ENCODE measurements around the gene RNLS.
"Not testable (repeated sequence)": the region's sequence is repeated elsewhere in the genome, so short reads cannot be mapped to it uniquely, and the experiment has no call there.

The RNLS gene

DNA sequence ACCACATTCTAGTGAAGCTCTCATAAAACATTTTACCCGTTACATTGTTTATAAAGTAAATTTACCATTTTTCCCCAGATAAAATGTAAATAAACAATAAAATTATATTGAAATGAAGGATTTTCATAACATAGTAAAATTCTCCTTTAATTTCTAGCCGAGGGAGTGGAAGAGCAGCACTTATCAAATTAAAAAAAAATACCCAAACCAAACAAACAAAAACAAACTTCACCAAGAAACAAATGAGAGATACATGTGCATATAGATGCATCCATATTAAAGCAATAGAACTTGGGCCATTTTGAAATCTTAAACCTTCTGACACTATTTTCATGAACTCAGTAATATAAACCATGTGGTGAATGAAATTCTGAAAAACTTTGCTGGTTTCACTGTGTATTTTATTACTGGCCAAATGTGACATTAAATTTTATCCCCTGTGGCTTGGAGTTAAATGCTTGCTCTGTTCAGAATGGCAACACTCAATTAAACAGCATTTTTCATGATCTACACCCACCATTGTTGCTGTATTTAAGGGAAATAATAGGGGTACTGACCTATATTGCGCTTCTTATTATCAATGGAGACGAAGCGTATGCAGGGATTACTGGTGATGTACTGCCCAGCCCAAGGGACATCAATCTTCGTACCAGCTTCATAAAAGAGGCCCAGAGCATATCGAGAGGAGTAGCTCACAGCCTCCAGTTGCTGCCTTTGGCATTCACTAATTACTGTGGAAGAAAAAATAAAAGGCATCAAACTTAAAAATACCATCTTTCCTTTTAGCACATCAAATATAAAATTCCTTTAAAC lies 220.9 kb downstream of the RNLS start:
- in situ Hi-C loops (cut with HindIII; ENCODE audit: low sequenced_read_pairs): no loop called here

DNA sequence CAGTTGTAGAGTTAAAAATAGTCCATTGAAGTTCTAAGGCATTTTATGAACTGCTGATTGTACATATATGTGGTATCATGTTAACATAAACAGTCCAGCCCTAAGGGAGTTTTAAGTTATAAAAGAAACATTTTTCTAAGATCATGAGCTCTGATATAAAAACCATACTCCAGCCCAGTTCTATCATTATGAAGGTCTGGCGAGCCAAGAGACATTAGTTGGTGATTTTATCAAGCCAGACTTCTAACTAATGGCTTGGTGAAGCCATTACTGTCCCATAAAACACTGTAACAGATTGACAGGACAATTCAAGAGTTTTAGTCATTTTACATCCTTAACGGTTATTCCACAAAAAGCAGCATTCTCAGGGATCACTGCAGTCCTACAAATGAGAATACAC lies 221.6 kb downstream of the RNLS start:
- in situ Hi-C loops (cut with HindIII; ENCODE audit: low sequenced_read_pairs): no loop called here

DNA sequence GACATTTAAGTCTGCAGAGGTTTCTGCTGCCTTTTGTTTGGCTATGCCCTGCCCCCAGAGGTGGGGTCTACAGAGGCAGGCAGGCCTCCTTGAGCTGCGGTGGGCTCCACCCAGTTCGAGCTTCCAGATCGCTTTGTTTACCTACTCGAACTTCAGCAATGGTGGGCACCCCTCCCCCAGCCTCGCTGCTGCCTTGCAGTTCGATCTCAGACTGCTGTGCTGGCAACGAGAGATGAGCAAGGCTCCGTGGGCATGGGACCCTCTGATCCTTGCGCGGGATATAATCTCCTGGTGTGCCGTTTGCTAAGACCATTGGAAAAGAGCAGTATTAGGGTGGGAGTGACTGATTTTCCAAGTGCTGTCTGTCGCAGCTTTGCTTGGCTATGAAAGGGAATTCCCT lies 227.4 kb downstream of the RNLS start:
- in situ Hi-C loops (cut with HindIII; ENCODE audit: low sequenced_read_pairs): not testable (repeated sequence)

DNA sequence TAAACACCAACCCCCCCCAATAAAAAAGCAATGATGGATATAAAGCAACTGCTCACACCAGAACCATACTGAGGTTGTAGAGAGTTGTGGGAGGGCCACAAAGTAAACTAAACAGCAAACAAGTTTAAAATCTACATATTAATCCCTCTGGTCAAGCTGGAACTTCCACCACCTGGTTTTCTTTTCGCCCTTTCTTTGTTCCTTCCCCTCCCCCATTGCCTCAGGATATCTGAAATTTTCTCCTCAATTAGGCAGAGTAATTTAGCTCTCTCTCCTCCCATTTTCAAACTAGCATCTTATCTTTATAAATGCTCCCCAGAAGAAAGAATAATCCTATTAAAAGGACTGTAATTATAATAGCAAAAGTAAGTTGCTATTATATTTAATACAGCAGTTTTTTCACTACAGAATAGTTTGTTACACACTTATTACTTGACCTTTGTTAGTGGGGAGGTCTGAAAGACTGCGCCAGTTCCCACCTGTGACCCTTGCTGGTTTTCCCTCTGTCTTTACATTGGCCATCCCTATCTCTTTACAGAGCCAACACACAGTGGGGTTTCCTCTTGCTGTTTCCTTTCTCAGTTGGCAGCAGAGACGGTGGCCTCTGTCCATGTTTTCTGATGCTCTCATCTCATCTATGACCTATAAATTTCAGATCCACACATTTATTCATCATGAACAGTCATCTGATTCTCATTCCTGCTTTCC lies 235.4 kb downstream of the RNLS start:
- in situ Hi-C loops (cut with HindIII; ENCODE audit: low sequenced_read_pairs): no loop called here

DNA sequence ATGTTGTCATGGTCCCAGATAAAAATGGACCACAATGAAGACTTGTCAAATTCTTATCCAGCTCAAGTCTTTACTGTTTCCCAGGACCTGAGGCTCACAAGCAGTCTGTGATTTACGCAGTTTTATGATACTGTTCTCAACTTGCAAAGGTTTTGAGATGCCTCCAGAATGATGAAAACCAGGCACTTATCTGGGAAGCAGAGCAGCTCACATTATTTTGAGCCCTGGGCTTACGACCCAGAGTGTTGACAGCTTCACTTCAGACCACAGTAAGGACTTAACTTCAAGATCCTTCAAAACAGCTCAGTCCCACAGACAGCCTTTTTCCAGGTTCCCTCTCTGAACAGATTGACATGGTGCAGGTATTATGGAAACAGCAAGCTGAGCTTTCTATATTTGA lies 236.1 kb downstream of the RNLS start:
- in situ Hi-C loops (cut with HindIII; ENCODE audit: low sequenced_read_pairs): no loop called here

DNA sequence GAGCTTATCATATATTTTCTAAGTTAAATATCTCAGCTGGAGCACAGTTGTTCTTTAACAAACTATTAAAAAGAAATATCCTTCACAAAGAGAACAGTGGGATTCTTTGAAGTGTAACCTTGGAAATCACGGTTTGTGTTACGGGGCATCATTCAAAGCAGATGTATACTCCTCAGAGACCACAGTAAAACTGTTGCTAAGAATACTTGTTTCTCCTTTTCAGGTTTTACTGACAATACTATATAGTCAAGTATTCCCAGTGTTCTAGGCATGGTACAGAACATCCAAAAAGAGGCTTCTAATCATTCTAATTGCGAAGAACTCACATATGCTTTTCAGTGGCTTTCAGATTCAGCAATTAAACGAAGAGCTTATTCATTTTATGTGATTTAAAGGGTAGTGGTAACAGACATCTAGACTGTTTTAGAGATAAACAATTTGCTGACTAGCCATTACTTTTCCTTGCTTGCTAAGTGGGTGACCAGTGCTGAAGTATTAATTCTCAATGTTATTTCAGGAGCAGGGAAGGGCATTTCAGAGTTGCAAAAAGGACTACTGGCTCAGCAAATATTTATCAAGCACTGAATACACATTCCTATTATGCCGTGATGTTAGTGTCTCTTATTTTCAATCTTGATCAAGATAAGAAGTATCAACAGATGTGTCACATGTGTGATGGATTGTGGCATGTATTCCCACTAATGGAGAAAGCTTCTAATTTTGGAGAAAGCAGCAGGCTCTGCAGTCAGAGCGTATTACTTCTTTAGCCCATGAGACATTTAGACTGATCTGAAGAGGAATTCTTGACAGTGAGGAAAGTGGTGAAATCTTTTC lies 236.8 kb downstream of the RNLS start:
- in situ Hi-C loops (cut with HindIII; ENCODE audit: low sequenced_read_pairs): no loop called here

DNA sequence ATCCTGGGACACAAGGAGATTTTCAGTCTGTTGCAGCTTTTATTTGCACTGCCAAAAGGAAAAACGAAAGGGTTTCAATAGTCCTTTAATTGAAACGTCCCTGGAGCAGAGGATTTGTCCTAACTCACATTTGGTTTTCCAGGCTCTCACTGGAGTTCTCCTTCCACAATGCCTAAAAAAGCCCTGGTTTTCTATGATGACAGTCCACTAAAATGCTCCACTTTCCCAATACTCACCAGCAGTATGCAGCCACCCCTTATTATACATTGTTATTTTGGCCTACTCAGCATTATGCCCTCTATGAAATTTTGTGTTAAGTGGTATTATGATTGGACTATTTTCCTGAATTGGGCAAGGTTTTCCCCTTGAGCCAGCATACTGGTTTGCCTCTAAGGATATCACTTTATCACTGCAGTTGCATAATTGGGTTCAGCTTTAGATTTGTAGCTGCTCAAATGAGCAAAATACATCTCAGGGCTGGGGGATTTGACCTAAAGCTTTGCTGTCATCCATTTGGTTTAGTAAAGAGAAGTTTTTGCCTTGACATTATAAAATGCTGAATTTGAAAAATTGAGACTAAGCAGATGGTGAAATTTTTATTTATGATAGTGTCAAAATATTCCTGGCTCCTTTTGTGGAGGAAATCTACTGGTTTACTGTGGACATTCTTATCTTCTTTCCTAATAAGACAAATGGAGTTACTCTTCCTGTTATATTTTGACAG lies 239.2 kb downstream of the RNLS start:
- in situ Hi-C loops (cut with HindIII; ENCODE audit: low sequenced_read_pairs): no loop called here

DNA sequence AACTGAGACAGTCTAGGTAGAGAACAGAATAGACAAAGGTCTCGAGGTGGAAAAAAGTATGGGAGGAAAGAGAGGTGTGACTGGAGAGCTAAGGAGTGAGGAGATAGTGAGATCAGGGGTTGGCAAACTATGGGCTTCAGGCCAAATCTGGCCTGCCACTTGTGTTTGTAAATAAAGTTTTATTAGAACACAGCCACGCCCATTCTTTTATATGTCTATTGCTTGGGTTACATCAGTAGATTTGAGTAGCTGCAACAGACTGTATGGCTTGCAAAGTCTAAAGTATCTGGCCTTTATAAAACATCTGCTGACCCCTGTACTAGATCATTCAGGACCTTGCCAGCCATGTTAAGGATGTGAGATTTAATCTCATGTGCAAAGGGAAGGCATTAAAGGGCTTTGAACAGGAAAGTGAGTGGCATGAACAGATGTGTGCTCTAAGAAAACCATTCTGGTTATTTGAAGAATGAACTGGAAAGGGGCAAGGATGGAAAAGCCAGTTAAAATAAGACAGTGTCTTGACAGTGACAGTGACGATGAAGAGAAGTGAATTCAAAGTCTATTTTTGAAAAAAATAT lies 240.3 kb downstream of the RNLS start:
- in situ Hi-C loops (cut with HindIII; ENCODE audit: low sequenced_read_pairs): no loop called here

DNA sequence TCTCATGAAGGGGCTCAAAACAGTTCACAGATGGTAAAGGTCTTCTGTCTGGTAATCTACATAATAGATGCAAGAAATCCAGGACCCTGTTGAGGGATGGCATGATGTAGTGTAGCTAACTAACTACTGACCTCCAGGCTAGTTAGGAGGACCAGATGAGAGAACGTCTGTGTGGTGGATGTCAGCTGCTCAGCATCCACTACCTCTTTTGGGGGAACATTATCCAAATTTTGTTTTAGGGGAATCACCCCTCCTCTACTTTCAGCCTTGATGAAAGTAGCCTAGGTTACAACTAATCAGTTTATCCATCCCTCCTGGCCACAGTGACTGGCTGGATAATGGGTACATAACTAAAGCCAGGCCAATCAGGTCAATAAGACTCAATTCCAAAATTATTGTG lies 246.0 kb downstream of the RNLS start:
- in situ Hi-C loops (cut with HindIII; ENCODE audit: low sequenced_read_pairs): no loop called here

DNA sequence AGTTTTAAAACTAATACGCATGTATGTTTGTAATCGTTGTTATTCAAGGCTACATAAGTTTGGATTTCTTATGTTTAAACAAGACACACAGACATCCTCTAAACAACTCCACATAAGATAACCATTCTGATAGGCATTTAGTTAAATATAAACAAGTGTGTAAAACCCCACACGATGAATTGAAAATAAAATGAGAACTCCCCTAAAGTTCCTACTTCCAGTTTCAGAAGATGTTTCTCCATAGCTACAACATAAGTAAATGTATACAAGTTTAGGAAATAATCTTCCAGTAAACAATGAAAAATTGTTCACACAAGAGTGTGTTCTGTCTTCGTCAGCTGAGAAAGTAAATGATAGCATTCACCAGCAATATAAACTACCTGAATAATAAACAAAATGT lies 246.8 kb downstream of the RNLS start:
- in situ Hi-C loops (cut with HindIII; ENCODE audit: low sequenced_read_pairs): no loop called here

DNA sequence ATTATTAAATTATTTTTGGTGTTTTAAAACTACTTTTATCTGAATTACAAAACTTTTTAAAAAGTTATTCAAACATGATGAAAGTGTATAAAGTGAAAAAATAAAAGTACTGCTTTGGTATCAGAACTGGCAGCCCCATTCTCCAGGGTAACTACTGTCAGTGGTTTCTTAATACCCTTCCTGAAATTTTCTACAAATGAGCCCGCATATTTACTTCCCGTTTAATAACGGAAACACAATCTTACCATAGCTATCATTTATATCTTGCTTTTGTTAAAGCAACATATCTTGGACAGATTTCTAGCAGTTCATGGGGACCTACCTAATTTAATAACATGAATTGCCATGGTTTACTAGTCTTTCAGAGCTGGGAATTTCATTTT lies 249.9 kb downstream of the RNLS start:
- in situ Hi-C loops (cut with HindIII; ENCODE audit: low sequenced_read_pairs): no loop called here

DNA sequence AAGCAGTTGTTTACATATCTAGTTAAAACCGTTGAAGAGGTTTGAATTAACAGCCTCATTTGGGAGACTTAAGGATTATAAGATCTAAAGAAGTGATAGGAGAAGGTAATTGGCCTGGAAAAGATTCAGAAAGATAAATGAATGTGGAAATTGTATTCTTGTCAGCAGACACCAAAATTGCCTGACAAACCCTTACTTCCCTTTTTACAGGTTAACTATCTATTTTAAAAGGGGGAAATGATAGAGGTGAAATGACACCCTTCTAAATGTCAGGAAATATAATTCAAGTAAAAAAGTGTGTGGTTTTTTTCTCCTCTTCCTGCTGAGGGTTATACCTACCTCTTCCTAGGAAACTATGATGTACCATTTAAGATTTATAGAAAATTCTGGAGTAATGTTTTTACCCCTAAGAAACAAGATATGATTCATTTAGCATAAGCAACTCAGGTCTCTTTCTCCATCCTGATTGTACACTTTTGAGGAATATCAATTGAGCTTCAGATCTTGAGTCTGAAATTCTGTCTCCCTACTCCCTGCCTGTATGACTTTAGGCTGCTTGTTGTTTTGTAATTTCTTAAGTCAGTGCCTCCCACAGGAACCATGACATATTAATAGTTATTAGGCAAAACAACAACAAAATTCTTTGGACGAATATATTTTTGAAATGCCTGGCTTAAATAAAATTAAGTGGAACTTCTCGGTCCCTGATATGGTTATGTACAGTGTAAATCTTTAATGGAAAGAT lies 250.4 kb downstream of the RNLS start:
- in situ Hi-C loops (cut with HindIII; ENCODE audit: low sequenced_read_pairs): no loop called here

DNA sequence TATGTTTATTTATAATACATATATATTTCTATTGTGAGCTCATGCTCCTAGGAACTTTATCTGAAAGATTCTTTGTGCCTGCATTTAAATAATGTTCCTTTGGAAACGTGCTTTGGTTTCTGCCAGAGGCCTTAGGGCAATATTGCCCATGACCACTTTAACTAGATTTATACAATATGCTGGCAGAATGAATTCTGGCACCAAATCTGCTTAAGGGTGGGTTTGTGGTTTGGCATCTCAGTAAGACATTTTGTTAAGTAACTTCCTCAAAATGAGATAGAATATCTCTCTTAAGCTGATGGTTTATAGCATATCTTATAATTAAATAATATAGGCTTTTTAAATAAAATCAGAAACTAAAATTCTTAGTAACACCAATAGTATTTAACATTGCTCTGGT lies 252.9 kb downstream of the RNLS start:
- in situ Hi-C loops (cut with HindIII; ENCODE audit: low sequenced_read_pairs): no loop called here

DNA sequence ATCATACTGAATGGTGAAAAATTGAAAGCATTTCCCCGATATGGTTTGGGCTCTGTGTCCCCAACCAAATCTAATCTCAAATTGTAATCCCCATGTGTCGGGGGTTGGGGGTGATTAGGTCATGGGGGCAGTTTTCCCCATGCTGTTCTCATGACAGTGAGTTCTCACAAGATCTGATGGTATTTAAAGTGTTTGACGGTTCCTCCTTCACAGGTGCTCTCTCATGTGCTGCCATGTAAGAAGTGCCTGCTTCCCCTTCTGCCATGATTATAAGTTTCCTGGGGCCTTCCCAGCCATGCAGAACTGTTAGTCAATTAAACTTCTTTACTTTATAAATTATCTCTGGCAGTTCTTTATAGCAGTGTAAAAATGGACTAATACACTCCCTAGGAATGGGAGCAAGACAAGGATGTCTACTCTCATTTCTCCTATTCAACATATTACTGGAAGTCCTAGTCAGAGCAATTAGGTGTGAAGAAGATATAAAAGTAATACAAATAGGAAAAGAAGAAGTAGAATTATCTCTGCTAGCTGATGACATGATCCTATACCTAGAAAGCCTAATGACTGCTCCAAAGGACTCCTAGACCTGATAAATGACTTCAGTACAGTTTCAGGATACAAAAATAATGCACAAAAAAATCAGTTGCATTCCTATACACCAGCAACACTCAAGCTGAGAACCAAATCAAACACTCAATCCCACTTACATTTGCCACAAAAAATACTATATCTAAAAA lies 260.6 kb downstream of the RNLS start:
- in situ Hi-C loops (cut with HindIII; ENCODE audit: low sequenced_read_pairs): no loop called here

DNA sequence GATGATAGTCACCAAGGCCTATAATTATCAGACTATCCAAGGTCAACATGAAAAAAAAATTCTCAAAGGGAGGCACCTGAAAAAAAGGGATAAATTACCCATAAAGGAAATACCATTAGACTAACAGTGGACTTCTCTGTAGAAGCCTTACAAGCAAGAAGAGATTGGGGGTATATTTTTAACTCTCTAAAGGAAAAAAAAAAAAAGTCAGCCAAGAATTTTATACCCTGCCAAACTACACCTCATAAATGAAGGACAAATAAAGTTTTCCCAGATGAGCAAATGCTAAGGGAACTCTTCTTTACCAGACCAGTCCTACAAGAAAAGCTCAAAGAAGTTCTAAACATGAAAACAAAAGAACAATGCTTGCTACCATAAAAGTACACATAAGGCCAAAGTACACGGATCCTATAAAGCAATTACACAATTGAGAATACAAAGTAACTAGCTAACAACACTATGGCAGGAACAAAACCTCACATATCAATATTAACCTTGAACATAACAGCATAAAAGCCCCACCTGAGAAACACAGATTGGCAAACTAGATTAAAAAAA lies 263.1 kb downstream of the RNLS start:
- in situ Hi-C loops (cut with HindIII; ENCODE audit: low sequenced_read_pairs): no loop called here

DNA sequence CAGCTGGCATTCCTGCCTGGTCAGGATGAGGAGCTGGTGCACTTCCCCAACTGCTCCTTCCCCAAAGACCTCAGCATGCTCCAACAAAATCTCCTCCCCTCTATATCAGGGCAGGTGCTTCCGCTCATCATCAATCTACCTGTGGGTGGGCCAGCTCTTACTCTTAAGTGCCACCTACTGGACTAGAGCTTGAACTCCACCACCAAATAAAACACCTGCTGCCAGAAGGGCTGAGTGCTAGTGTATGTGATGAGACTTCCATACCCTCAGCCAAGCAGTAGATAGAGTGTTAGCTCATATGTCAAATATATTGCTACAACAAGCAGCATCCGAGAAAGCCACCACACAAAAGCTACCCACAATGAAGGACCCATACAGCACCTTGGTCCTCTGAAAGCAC lies 264.3 kb downstream of the RNLS start:
- in situ Hi-C loops (cut with HindIII; ENCODE audit: low sequenced_read_pairs): no loop called here

DNA sequence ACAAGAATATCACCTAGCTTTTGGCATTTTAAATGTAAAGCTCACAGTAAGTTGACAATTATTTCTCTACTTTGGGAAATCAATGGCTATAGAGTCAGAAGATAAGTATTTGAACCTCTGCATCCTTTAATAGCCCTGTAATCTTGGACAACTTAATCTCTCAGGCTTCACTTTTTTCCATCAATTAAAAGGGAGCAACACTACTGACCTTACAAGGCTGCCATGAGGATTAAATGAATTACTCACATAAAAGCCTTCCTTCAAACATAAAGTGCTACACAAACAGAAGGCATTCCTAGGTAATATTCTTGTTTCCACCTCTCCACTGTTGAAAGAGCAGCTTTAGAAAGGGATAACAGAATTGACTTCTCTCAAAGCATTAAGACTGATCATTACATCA lies 266.0 kb downstream of the RNLS start:
- in situ Hi-C loops (cut with HindIII; ENCODE audit: low sequenced_read_pairs): no loop called here

DNA sequence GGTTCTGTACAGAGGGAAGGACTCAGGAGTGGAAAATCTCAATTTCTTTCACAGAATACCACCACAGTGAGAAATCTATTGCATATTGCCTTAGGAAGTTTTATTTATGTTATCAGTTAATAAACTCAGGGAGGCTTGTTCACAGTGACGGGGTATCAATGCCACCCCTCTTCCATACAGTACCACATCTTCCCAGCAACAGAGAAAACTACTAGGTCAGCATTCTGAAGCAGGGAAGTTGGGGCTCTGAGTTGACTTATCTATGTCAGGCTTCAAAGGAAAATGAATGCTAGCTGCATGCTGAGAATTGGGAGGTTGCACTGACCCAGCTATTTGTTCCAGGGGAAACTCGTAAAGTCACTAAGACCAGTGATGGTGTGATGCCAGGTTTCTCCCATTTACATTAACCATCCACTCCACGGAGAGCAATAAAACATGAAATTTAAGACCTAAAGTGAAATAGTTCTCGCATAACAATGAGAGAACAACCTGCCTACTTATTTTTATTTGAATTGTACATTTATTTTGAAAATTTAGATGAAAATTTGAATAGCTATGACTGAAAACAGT lies 266.7 kb downstream of the RNLS start:
- in situ Hi-C loops (cut with HindIII; ENCODE audit: low sequenced_read_pairs): no loop called here

DNA sequence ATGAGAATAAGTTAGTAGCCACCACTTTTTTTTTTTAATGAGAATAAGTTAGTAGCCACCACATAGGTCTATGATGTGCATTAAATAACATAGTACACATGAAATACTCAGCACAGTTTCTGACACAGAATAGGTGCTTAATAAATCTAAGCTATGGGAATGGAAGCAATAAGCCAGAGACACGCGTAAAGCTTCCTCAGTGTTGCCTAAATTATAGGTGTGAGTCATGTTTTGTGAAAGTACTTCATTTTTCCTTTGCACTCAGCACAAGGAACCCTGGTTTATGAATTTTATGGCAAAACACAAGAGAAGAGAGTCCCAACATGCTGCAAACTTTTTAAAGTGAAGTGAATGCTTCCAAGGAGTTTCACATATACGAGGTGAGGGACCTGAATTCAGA lies 267.4 kb downstream of the RNLS start:
- in situ Hi-C loops (cut with HindIII; ENCODE audit: low sequenced_read_pairs): no loop called here

All from endothelial cell of hepatic sinusoid (primary cell).